ENCODE results near the gene RNF13. TPM values are rescaled to one million over a fixed set of nuclear protein-coding genes. Genes with fewer than 3 reads are reported as not detected.

The RNF13 gene
- total RNA-seq, 1 experiment from 2014 or later = 108 TPM

DNA sequence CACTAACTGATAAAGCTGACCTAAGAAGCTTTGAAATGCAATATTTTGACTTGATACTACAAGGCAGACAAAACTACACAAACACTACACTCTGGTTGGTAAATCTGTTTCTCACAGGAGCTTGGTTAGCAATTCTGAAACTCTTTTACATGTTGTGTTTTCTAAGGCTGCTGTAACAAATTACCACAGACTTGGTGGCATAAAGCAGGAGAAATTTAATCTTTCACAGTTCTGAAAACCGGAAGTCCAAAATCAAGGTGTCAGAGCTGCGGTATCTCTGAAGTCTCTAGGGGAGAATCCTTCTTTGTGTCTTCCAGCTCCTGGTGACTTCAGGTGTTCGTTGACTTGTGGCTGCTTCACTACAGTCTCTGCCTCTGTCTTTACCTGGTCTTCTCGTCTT lies 170.6 kb downstream of the RNF13 start:
- no TSS peak for BruUV-seq (replicated peaks)
- no peak for DNase-seq
- TF ChIP-seq CTCF (IDR thresholded peaks at IDR 0.05; ENCODE audit: unreplicated experiment) = no peak
- intact Hi-C loops (cut with micrococcal nuclease; ENCODE audit: unreplicated experiment) = no loop called here
- CTCF ChIA-PET = no interaction called here
- H3K4me3 Mint-ChIP-seq (ENCODE audit: low read depth, unreplicated experiment) = no peak overlapping the region
- no peaks in the 10 kb centered on the region for H3K36me3 Mint-ChIP-seq (ENCODE audit: insufficient read depth, unreplicated experiment)
- H3K9me3 Mint-ChIP-seq (ENCODE audit: low read depth, unreplicated experiment) = no peaks in the 10 kb centered on the region
- no peaks in the 10 kb centered on the region for H3K27me3 Mint-ChIP-seq (ENCODE audit: unreplicated experiment)
- no peak overlapping the region for H3K27ac Mint-ChIP-seq (ENCODE audit: unreplicated experiment)
- no peaks in the 10 kb centered on the region for H3K4me1 Mint-ChIP-seq (ENCODE audit: low read depth, unreplicated experiment)

GRCh38 chr3:149989307-149989706 lies 176.3 kb downstream of the RNF13 start:
- H3K27ac Mint-ChIP-seq (ENCODE audit: unreplicated experiment) = no peak overlapping the region
- no peak overlapping the region for H3K4me3 Mint-ChIP-seq (ENCODE audit: low read depth, unreplicated experiment)
- intact Hi-C loops (cut with micrococcal nuclease; ENCODE audit: unreplicated experiment) = no loop called here
- H3K36me3 Mint-ChIP-seq (ENCODE audit: insufficient read depth, unreplicated experiment) = no peaks in the 10 kb centered on the region
- no peak for TF ChIP-seq CTCF (IDR thresholded peaks at IDR 0.05; ENCODE audit: unreplicated experiment)
- BruUV-seq (replicated peaks) = no TSS peak
- H3K27me3 Mint-ChIP-seq (ENCODE audit: unreplicated experiment) = no peaks in the 10 kb centered on the region
- no peaks in the 10 kb centered on the region for H3K4me1 Mint-ChIP-seq (ENCODE audit: low read depth, unreplicated experiment)
- DNase-seq = no peak
- CTCF ChIA-PET = no interaction called here
- H3K9me3 Mint-ChIP-seq (ENCODE audit: low read depth, unreplicated experiment) = no peaks in the 10 kb centered on the region

DNA sequence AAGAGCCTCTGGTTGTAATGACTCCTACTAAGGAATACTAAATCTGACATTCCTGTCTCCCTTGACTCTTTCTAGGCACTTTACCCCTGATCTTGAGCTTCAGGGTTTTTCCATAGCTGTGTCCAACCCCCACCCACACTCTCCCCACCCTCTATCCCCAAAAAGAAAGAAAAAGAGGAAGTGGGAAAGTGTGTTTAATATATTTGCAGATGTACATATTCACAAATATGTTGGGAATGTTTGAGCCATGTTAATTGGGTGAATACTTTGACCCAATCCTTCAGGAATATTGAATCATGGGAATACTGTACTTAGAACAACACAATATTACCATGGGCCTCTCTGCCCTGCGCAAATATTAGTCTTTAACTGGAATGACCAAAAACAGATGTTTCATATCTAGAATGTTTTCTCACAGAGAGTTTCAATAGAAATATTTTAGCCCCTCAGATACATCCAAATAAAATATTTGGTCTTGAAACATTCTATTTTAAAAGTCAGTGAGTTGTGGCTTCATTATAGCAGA lies 177.5 kb downstream of the RNF13 start:
- no peaks in the 10 kb centered on the region for H3K27me3 Mint-ChIP-seq (ENCODE audit: unreplicated experiment)
- no TSS peak for BruUV-seq (replicated peaks)
- peaks cover 3% of the 10 kb centered on the region for H3K9me3 Mint-ChIP-seq (ENCODE audit: low read depth, unreplicated experiment)
- no peak for TF ChIP-seq CTCF (IDR thresholded peaks at IDR 0.05; ENCODE audit: unreplicated experiment)
- H3K4me1 Mint-ChIP-seq (ENCODE audit: low read depth, unreplicated experiment) = no peaks in the 10 kb centered on the region
- no peak overlapping the region for H3K4me3 Mint-ChIP-seq (ENCODE audit: low read depth, unreplicated experiment)
- no peak for DNase-seq
- CTCF ChIA-PET = no interaction called here
- no peak overlapping the region for H3K27ac Mint-ChIP-seq (ENCODE audit: unreplicated experiment)
- intact Hi-C loops (cut with micrococcal nuclease; ENCODE audit: unreplicated experiment) = no loop called here
- H3K36me3 Mint-ChIP-seq (ENCODE audit: insufficient read depth, unreplicated experiment) = no peaks in the 10 kb centered on the region

- CTCF ChIA-PET = interaction anchor here (0.6 kb wide), 1 partner anchor 232 kb away, joined by 4 read pairs; no protein-coding TSS in a partner anchor
- BruUV-seq (replicated peaks) = no TSS peak
- intact Hi-C loops (cut with micrococcal nuclease; ENCODE audit: unreplicated experiment) = no loop called here
Measured at GRCh38 chr3:149992416-149993058, 179.5 kb downstream of the RNF13 start.

More at GRCh38 chr3:149992416-149993058, 179.5 kb downstream of the RNF13 start:
- H3K9me3 Mint-ChIP-seq (ENCODE audit: low read depth, unreplicated experiment) = peaks cover 6% of the 10 kb centered on the region
- no peak overlapping the region for H3K4me3 Mint-ChIP-seq (ENCODE audit: low read depth, unreplicated experiment)
- H3K27ac Mint-ChIP-seq (ENCODE audit: unreplicated experiment) = no peak overlapping the region
- peaks cover 9% of the 10 kb centered on the region for H3K27me3 Mint-ChIP-seq (ENCODE audit: unreplicated experiment)
- H3K36me3 Mint-ChIP-seq (ENCODE audit: insufficient read depth, unreplicated experiment) = no peaks in the 10 kb centered on the region
- no peak for DNase-seq
- no peaks in the 10 kb centered on the region for H3K4me1 Mint-ChIP-seq (ENCODE audit: low read depth, unreplicated experiment)
- TF ChIP-seq CTCF (IDR thresholded peaks at IDR 0.05; ENCODE audit: unreplicated experiment) = no peak
